ENCODE data around the gene NOP10.

The NOP10 gene

GRCh38 chr15:34331809-34332208, 11.1 kb downstream of the NOP10 start:
- DNase-seq (ENCODE audit: low read depth), result no peak

GRCh38 chr15:34330279-34330678, 12.7 kb downstream of the NOP10 start:
- no peak for DNase-seq (ENCODE audit: low read depth)

GRCh38 chr15:34329006-34329405, 13.9 kb downstream of the NOP10 start:
- no peak for DNase-seq (ENCODE audit: low read depth)

GRCh38 chr15:34327906-34328305, 15.0 kb downstream of the NOP10 start:
- no peak for DNase-seq (ENCODE audit: low read depth)

- no peak for DNase-seq (ENCODE audit: low read depth)
Measured at GRCh38 chr15:34325368-34325767, 17.6 kb downstream of the NOP10 start.

- DNase-seq (ENCODE audit: low read depth), result no peak
Measured at GRCh38 chr15:34324933-34325332, 18.0 kb downstream of the NOP10 start.

GRCh38 chr15:34323217-34323616, 19.7 kb downstream of the NOP10 start:
- DNase-seq (ENCODE audit: low read depth), result no peak

- DNase-seq (ENCODE audit: low read depth), result peak; percentile 32
Measured at GRCh38 chr15:34318277-34319079, 24.5 kb downstream of the NOP10 start.

- DNase-seq (ENCODE audit: low read depth), result no peak
Measured at GRCh38 chr15:34314491-34315490, 28.1 kb downstream of the NOP10 start.

- no peak for DNase-seq (ENCODE audit: low read depth)
Measured at GRCh38 chr15:34311563-34311962, 31.4 kb downstream of the NOP10 start.

- DNase-seq (ENCODE audit: low read depth), result peak; percentile 5
Measured at GRCh38 chr15:34304613-34305012, 38.3 kb downstream of the NOP10 start.

GRCh38 chr15:34301058-34301457, 41.9 kb downstream of the NOP10 start:
- no peak for DNase-seq (ENCODE audit: low read depth)

GRCh38 chr15:34297059-34297458, 45.9 kb downstream of the NOP10 start:
- DNase-seq (ENCODE audit: low read depth), result no peak

GRCh38 chr15:34292621-34293020, 50.3 kb downstream of the NOP10 start:
- DNase-seq (ENCODE audit: low read depth), result no peak

All from fibroblast of the conjunctiva (primary cell).